Ammon's horn (tissue), 1 donor: ENCODE data around the gene HHLA2.

Experiments
- DNase-seq: peaks from one replicate; pipeline ENCODE4 v3.0.0-alpha.2; 2016; ENCODE audit warnings: low spot score

The HHLA2 gene

GRCh38 chr3:108393128-108393900 is 97.0 kb downstream of the HHLA2 start:
- no peak for DNase-seq

- DNase-seq, result no peak
Observed at GRCh38 chr3:108394016-108394415, 97.7 kb downstream of the HHLA2 start.

GRCh38 chr3:108394563-108394962 is 98.2 kb downstream of the HHLA2 start:
- DNase-seq, result no peak

GRCh38 chr3:108396336-108396735 is 100.0 kb downstream of the HHLA2 start:
- DNase-seq, result no peak

- no peak for DNase-seq
Observed at GRCh38 chr3:108398510-108398909, 102.2 kb downstream of the HHLA2 start.

- no peak for DNase-seq
Observed at GRCh38 chr3:108401836-108402235, 105.5 kb downstream of the HHLA2 start.

GRCh38 chr3:108403198-108403597 is 106.8 kb downstream of the HHLA2 start:
- no peak for DNase-seq

- no peak for DNase-seq
Observed at GRCh38 chr3:108403686-108404345, 107.5 kb downstream of the HHLA2 start.

- DNase-seq, result no peak
Observed at GRCh38 chr3:108404368-108404767, 108.0 kb downstream of the HHLA2 start.

- DNase-seq, result no peak
Observed at GRCh38 chr3:108406063-108406660, 109.8 kb downstream of the HHLA2 start.

- DNase-seq, result peak; percentile 92
Observed at GRCh38 chr3:108406661-108407206, 110.4 kb downstream of the HHLA2 start.

- no peak for DNase-seq
Observed at GRCh38 chr3:108407886-108408285, 111.5 kb downstream of the HHLA2 start.

GRCh38 chr3:108408883-108409799 is 112.8 kb downstream of the HHLA2 start:
- no peak for DNase-seq

GRCh38 chr3:108409800-108410178 is 113.4 kb downstream of the HHLA2 start:
- no peak for DNase-seq

GRCh38 chr3:108410531-108410984 is 114.2 kb downstream of the HHLA2 start:
- DNase-seq, result no peak

- DNase-seq, result no peak
Observed at GRCh38 chr3:108412121-108412750, 115.9 kb downstream of the HHLA2 start.

GRCh38 chr3:108414007-108414406 is 117.7 kb downstream of the HHLA2 start:
- DNase-seq, result no peak

- no peak for DNase-seq
Observed at GRCh38 chr3:108415661-108416060, 119.3 kb downstream of the HHLA2 start.

- DNase-seq, result no peak
Observed at GRCh38 chr3:108416111-108416869, 119.9 kb downstream of the HHLA2 start.

- DNase-seq, result no peak
Observed at GRCh38 chr3:108420926-108421325, 124.6 kb downstream of the HHLA2 start.
